H1 (cell line): ENCODE data around the gene RBM4. TPM values are rescaled to one million over a fixed set of nuclear protein-coding genes. Genes with fewer than 3 reads are reported as not detected.

ENCODE experiments used
- CTCF ChIA-PET: fragments of 300-600 bp; sonication (Branson Sonifier 250); formaldehyde crosslinking; loops from one replicate; lab custom pipeline; 2021; ENCODE audit not compliant: partially characterized antibody; lab: Charles Lee
- POLR2A ChIA-PET: fragments of 300-600 bp; sonication (Branson Sonifier 250); formaldehyde crosslinking; loops from one replicate; lab custom pipeline; 2021; ENCODE audit warnings: inconsistent platforms; ENCODE audit not compliant: partially characterized antibody; lab: Charles Lee
- DNase-seq, 2 experiments: peaks; one replicate each; pipeline versions ENCODE4 v3.0.0 to v3.0.0-alpha.2; 2010 to 2022; ENCODE audit warnings: low spot score in 2 of 2, low read depth in 1 of 2, mixed read lengths in 1 of 2
- FAIRE-seq: peaks from 2 replicates; lab custom pipeline; 2011; peaks lifted over from hg19 to GRCh38; lab: Jason Lieb, UNC
- H2AFZ ChIP-seq: 2 replicates; pipeline ENCODE4 v1.8.1; 2012; ENCODE audit warnings: low read length, inconsistent platforms
- H2AK5ac ChIP-seq: 2 replicates; pipeline ENCODE4 v1.6.1; 2013; ENCODE audit warnings: low read depth, low read length
- H2BK120ac ChIP-seq: replicated peaks from 2 replicates; pipeline ENCODE3; 2013; ENCODE audit warnings: low read depth, low read length, inconsistent platforms
- H2BK12ac ChIP-seq: 2 replicates; pipeline ENCODE4 v1.6.1; 2013; ENCODE audit warnings: low read depth, low read length
- H2BK15ac ChIP-seq: 2 replicates; pipeline ENCODE4 v1.6.1; 2013; ENCODE audit warnings: low read length
- H2BK20ac ChIP-seq: 2 replicates; pipeline ENCODE4 v1.6.1; 2013; ENCODE audit warnings: low read length
- H2BK5ac ChIP-seq: 2 replicates; pipeline ENCODE4 v1.6.1; 2013; ENCODE audit warnings: low read depth, low read length
- H3K14ac ChIP-seq: 2 replicates; pipeline ENCODE4 v1.6.1; 2013; ENCODE audit warnings: inconsistent platforms; ENCODE audit not compliant: insufficient read length
- H3K18ac ChIP-seq: 2 replicates; pipeline ENCODE4 v1.6.1; 2013; ENCODE audit warnings: low read length; ENCODE audit errors: extremely low read depth
- H3K23ac ChIP-seq: 2 replicates; pipeline ENCODE4 v1.6.1; 2013; ENCODE audit warnings: inconsistent platforms; ENCODE audit not compliant: insufficient read length
- H3K23me2 ChIP-seq: 2 replicates; pipeline ENCODE4 v1.6.1; 2013; ENCODE audit warnings: low read depth, low read length
- H3K27ac ChIP-seq: 2 replicates; pipeline ENCODE4 v1.6.1; 2011; ENCODE audit warnings: low read depth, low read length, inconsistent platforms
- H3K27me3 ChIP-seq, 4 experiments: replicated peaks in 1 of 4; 1 replicate in 1 of 4; 2 replicates in 3 of 4; pipeline versions ENCODE4 v1.6.1 to v1.8.1; 2011 to 2013; ENCODE audit warnings: low read length in 3 of 4, mild to moderate bottlenecking in 3 of 4, inconsistent platforms in 2 of 4, mixed read lengths in 2 of 4, moderate library complexity in 1 of 4; ENCODE audit not compliant: control insufficient read depth in 3 of 4, insufficient read depth in 3 of 4; ENCODE audit errors: extremely low read depth in 1 of 4
- H3K36me3 ChIP-seq, 4 experiments: 2 replicates each; pipeline versions ENCODE4 v1.6.1 to v1.8.1; 2011 to 2013; ENCODE audit warnings: mild to moderate bottlenecking in 4 of 4, low read length in 3 of 4, moderate library complexity in 2 of 4, control low read depth in 1 of 4, inconsistent platforms in 1 of 4; ENCODE audit not compliant: insufficient read depth in 4 of 4, control insufficient read depth in 2 of 4
- H3K4ac ChIP-seq: replicated peaks from 2 replicates; pipeline ENCODE3; 2013; ENCODE audit warnings: low read length, low read depth, mixed read lengths, inconsistent platforms; ENCODE audit not compliant: insufficient read length
- H3K4me1 ChIP-seq, 4 experiments: replicated peaks in 1 of 4; 1 replicate in 1 of 4; 2 replicates in 3 of 4; pipeline versions ENCODE4 v1.6.1 to v1.8.1; 2011 to 2013; ENCODE audit warnings: low read length in 3 of 4, inconsistent platforms in 2 of 4, mixed read lengths in 1 of 4; ENCODE audit not compliant: insufficient read depth in 4 of 4, control insufficient read depth in 3 of 4
- H3K4me2 ChIP-seq, 2 experiments: 2 replicates each; pipeline versions ENCODE4 v1.6.1 to v1.8.1; 2011 to 2013; ENCODE audit warnings: low read depth in 2 of 2, low read length in 2 of 2, control low read depth in 1 of 2, inconsistent platforms in 1 of 2, mild to moderate bottlenecking in 1 of 2; ENCODE audit not compliant: insufficient read depth in 1 of 2
- H3K4me3 ChIP-seq, 4 experiments: fragments of 200-600, 300-600 bp in 1 of 4; sonication (generic), shearing (Covaris generic), sonication (Bioruptor Twin) in 1 of 4; 2 replicates each; pipeline versions ENCODE4 v1.5.1 to v1.8.1; 2011 to 2016; ENCODE audit warnings: low read length in 4 of 4, low read depth in 3 of 4, control low read depth in 2 of 4, inconsistent platforms in 2 of 4, mild to moderate bottlenecking in 2 of 4, mixed read lengths in 1 of 4, moderate library complexity in 1 of 4; ENCODE audit not compliant: insufficient read depth in 2 of 4; ENCODE audit errors: extremely low read depth in 1 of 4
- H3K56ac ChIP-seq: replicated peaks from 2 replicates; pipeline ENCODE3; 2013; ENCODE audit warnings: low read depth, mild to moderate bottlenecking, mixed read lengths, low read length, inconsistent platforms; ENCODE audit not compliant: insufficient read length
- H3K79me1 ChIP-seq: 2 replicates; pipeline ENCODE4 v1.6.1; 2013; ENCODE audit warnings: low read depth, low read length, control low read depth
- H3K79me2 ChIP-seq, 2 experiments: 2 replicates each; pipeline versions ENCODE4 v1.6.1 to v1.8.1; 2012 to 2013; ENCODE audit warnings: low read length in 2 of 2, mild to moderate bottlenecking in 2 of 2, inconsistent platforms in 1 of 2; ENCODE audit not compliant: insufficient read depth in 2 of 2, control insufficient read depth in 1 of 2
- H3K9ac ChIP-seq, 4 experiments: replicated peaks in 1 of 4; 1 replicate in 1 of 4; 2 replicates in 3 of 4; pipeline versions ENCODE4 v1.6.1 to v1.8.1; 2011 to 2013; ENCODE audit warnings: low read depth in 3 of 4, low read length in 3 of 4, control low read depth in 2 of 4, mild to moderate bottlenecking in 2 of 4, moderate library complexity in 2 of 4, inconsistent platforms in 1 of 4; ENCODE audit errors: extremely low read depth in 1 of 4
- H3K9me3 ChIP-seq, 2 experiments: 2 replicates each; pipeline versions ENCODE4 v1.6.1 to v1.8.1; 2012 to 2013; ENCODE audit warnings: mild to moderate bottlenecking in 2 of 2, moderate library complexity in 2 of 2, control low read depth in 1 of 2, inconsistent platforms in 1 of 2, low read depth in 1 of 2, low read length in 1 of 2, mixed read lengths in 1 of 2; ENCODE audit not compliant: insufficient read depth in 2 of 2
- H4K20me1 ChIP-seq, 2 experiments: replicated peaks in 1 of 2; 2 replicates each; pipeline versions ENCODE3 to v1.8.1; 2011 to 2013; ENCODE audit warnings: inconsistent platforms in 2 of 2, low read length in 2 of 2, mild to moderate bottlenecking in 1 of 2; ENCODE audit not compliant: insufficient read depth in 2 of 2, control insufficient read depth in 1 of 2
- H4K5ac ChIP-seq: 2 replicates; pipeline ENCODE4 v1.6.1; 2013; ENCODE audit warnings: low read length, low read depth, mixed read lengths, inconsistent platforms; ENCODE audit not compliant: insufficient read length
- H4K8ac ChIP-seq: 2 replicates; pipeline ENCODE4 v1.8.0; 2013; ENCODE audit warnings: mild to moderate bottlenecking, moderate library complexity, low read length, inconsistent platforms; ENCODE audit not compliant: insufficient read depth; ENCODE audit errors: extremely low read depth
- H4K91ac ChIP-seq: replicated peaks from 2 replicates; pipeline ENCODE3; 2013; ENCODE audit warnings: low read length, mixed read lengths, inconsistent platforms; ENCODE audit not compliant: insufficient read length
- NRF1 ChIP-seq: IDR thresholded peaks from 2 replicates; pipeline ENCODE4 v1.6.1; 2011; ENCODE audit warnings: mild to moderate bottlenecking, low read depth, low read length, improper control_type of control experiment
- SP4 ChIP-seq: IDR thresholded peaks from 2 replicates; pipeline ENCODE4 v1.6.1; 2012; ENCODE audit warnings: low read length, inconsistent platforms
- YY1 ChIP-seq: IDR thresholded peaks from 2 replicates; pipeline ENCODE4 v1.6.1; 2011; ENCODE audit warnings: low read depth, mild to moderate bottlenecking, low read length
- WGBS, 2 experiments: shearing (Covaris generic) in 1 of 2; methylation state at CpG; one replicate each; pipeline versions ENCODE4 v1.1.6 to v1.1.7; 2013 to 2015; ENCODE audit warnings: low lambda C conversion rate in 2 of 2, mixed read lengths in 2 of 2, inconsistent platforms in 1 of 2, low coverage in 1 of 2, missing lambda C conversion rate in 1 of 2; ENCODE audit not compliant: insufficient replicate concordance in 2 of 2, insufficient coverage in 1 of 2, insufficient read length in 1 of 2; ENCODE audit errors: extremely low coverage in 1 of 2, missing lambda C conversion rate in 1 of 2; 5-methylcytosine and 5-hydroxymethylcytosine counted together
- polyA plus RNA-seq, 7 experiments: library from polyadenylated mRNA; depleted of rRNA in 3 of 7; stranded (reverse) in 5 of 7; unstranded in 2 of 7; fragments of >200 nt in 5 of 7; fragments of 200-250 nt in 2 of 7; gene quantifications; 1 replicate in 5 of 7; 2 replicates in 1 of 7; 4 replicates in 1 of 7; pipeline versions ENCODE4 v1.2.1 to v1.2.3, GENCODE V29; 2011 to 2013; ENCODE audit warnings: missing spikeins in 2 of 7, mixed read lengths in 2 of 7
- total RNA-seq: library from RNA; stranded (reverse); fragmentation: NEBNext Ultra II Directional; extraction: Animal tissue kit (Norgen Biotek cat#: 25700); gene quantifications from 2 replicates; pipeline ENCODE4 v1.2.1, GENCODE V29; 2021
- TF ChIP-seq, protein P1 (sequence below), 3 experiments: IDR thresholded peaks; 1 replicate in 2 of 3; 2 replicates in 1 of 3; pipeline versions ENCODE4 v1.5.1 to v1.6.1; 2011; ENCODE audit warnings: low read length in 3 of 3, mild to moderate bottlenecking in 3 of 3, inconsistent platforms in 2 of 3, low read depth in 1 of 3, moderate library complexity in 1 of 3; ENCODE audit not compliant: insufficient read depth in 1 of 3; ENCODE audit errors: control extremely low read depth in 1 of 3

Gene RBM4
- total and polyA plus RNA-seq, 2 of the 8 experiments (the other 6 are each of a cell fraction or from before 2014, with no cell fraction given) = 192 to 330 TPM

DNA sequence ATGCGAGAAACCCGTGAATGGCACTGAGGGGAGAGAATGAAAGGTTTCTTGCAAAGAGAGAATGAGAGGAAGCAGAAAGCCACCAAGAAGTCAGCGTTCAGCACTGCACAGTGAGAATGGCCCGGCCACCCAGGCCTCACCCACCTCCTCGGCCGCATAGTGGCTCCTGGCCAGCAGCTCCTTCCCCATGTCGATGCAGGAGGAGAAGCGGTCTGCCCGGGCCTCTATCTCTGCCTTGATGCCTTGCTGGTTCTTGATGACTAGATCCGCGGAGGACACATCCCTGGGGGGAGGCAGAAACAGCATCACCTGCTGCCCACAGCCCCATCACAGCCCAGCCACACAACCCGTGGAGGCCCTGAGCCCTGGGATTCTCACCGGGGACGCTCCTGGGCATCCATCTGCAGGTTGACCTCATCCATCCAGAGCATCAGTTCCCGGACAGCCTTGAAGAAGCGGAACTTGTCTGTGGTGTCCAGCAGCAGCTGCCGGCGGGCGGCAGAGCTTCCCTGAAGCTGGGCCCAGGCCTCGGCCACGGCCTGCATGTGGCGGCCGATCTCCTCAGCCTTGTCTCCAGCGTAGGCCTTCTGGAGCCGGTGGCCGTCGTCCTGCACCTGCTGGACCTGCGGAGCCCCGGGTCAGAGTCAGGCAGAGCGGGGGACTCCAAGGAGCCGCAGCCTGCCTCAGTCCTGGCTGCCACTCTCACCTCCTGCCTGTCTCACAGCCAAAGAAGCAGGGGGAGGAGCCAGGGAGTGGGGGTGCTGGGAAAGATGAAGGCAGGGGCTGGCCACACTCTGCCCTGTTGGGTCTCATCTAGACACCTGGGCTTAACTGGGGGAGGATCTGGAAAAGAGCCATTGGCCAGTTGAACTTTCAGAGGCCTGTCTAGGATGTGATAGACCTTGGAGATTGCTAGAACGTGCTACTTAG lies 51.4 kb downstream of the RBM4 start:
- 94% methylated on average over 27 of the region's 32 CpGs; no CpG with 5 or more reads in 1 of the 2 experiments for WGBS, 2 experiments
- H3K4me2 ChIP-seq = no peak overlapping the region
- no peak overlapping the region for H4K8ac ChIP-seq
- no peak overlapping the region for H2BK12ac ChIP-seq
- H2BK20ac ChIP-seq = no peak overlapping the region
- H3K4ac ChIP-seq = no peak overlapping the region
- no peak overlapping the region for H3K9ac ChIP-seq
- CTCF ChIA-PET = interaction anchor here (0.7 to 2.7 kb wide), 3 partner anchors 10 to 286 kb away, joined by 3 to 11 read pairs (median 3); no protein-coding TSS in a partner anchor
- peaks cover 0 to 2% (median under 1%) of the 10 kb centered on the region in 4 experiments; a peak in 2 of 7 replicates for H3K4me1 ChIP-seq
- H3K27me3 ChIP-seq = no peaks in the 10 kb centered on the region
- H3K9me3 ChIP-seq = no peaks in the 10 kb centered on the region
- no peak overlapping the region for H3K56ac ChIP-seq
- H3K14ac ChIP-seq = no peak overlapping the region
- no peak overlapping the region for H4K5ac ChIP-seq
- no peak overlapping the region for H4K91ac ChIP-seq
- no peaks in the 10 kb centered on the region for H3K79me2 ChIP-seq
- H2AFZ ChIP-seq = no peak overlapping the region
- H3K23ac ChIP-seq = no peak overlapping the region
- DNase-seq = no peak
- H3K23me2 ChIP-seq = no peaks in the 10 kb centered on the region
- peaks cover 0 to 9% of the 10 kb centered on the region in 2 experiments for H4K20me1 ChIP-seq
- H3K79me1 ChIP-seq = no peaks in the 10 kb centered on the region
- no peak overlapping the region for H2AK5ac ChIP-seq
- FAIRE-seq = no peak
- no peak overlapping the region for H2BK15ac ChIP-seq
- no peak overlapping the region for H2BK120ac ChIP-seq
- H3K4me3 ChIP-seq = no peak overlapping the region
- no peak overlapping the region for H3K27ac ChIP-seq
- H3K18ac ChIP-seq = no peak overlapping the region
- peaks cover 27 to 75% (median 56%) of the 10 kb centered on the region in 4 experiments for H3K36me3 ChIP-seq
- no peak overlapping the region for H2BK5ac ChIP-seq
- no peak for TF ChIP-seq NRF1
- TF ChIP-seq, protein P1, sequence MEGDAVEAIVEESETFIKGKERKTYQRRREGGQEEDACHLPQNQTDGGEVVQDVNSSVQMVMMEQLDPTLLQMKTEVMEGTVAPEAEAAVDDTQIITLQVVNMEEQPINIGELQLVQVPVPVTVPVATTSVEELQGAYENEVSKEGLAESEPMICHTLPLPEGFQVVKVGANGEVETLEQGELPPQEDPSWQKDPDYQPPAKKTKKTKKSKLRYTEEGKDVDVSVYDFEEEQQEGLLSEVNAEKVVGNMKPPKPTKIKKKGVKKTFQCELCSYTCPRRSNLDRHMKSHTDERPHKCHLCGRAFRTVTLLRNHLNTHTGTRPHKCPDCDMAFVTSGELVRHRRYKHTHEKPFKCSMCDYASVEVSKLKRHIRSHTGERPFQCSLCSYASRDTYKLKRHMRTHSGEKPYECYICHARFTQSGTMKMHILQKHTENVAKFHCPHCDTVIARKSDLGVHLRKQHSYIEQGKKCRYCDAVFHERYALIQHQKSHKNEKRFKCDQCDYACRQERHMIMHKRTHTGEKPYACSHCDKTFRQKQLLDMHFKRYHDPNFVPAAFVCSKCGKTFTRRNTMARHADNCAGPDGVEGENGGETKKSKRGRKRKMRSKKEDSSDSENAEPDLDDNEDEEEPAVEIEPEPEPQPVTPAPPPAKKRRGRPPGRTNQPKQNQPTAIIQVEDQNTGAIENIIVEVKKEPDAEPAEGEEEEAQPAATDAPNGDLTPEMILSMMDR (IDR thresholded peaks at IDR 0.05; ENCODE audit: control extremely low read depth in 1 of 3, insufficient read depth in 1 of 3, low read depth in 1 of 3, low read length in 3 of 3) = no peak
- no peak for TF ChIP-seq YY1
- no peak for TF ChIP-seq SP4
- POLR2A ChIA-PET = no interaction called here
